IMR-90 (cell line): Measurements from ENCODE around the gene LZTFL1. TPM values are rescaled to one million over a fixed set of nuclear protein-coding genes. Genes with fewer than 3 reads are reported as not detected.

ENCODE experiments used
- ATAC-seq: fragments of 200-7000 bp; cut with Tn5 transposase; 2 replicates; pipeline ENCODE4 v1.9.1; 2020; ENCODE audit warnings: low read depth, mild to moderate bottlenecking, moderate library complexity
- BruUV-seq: library from RNA; stranded (reverse); fragments of 400-500 nt; replicated peaks from 2 replicates; lab custom pipeline; 2021; lab: Mats Ljungman, UMichigan
- CTCF ChIA-PET: fragments of 300-600 bp; formaldehyde crosslinking; extraction: SDS; loops from one replicate; lab custom pipeline; 2021; ENCODE audit warnings: antibody characterized with exemption; lab: Yijun Ruan, JAX
- POLR2A ChIA-PET: fragments of 300-600 bp; sonication (Branson Sonifier 250); formaldehyde crosslinking; loops from one replicate; lab custom pipeline; 2022; ENCODE audit warnings: antibody characterized with exemption; ENCODE audit not compliant: unreplicated experiment; lab: Charles Lee
- DNase-seq: peaks from one replicate; pipeline ENCODE4 v3.0.0; 2013
- H2AFZ ChIP-seq: replicated peaks from 2 replicates; pipeline ENCODE3; 2013; ENCODE audit warnings: low read length, mild to moderate bottlenecking; ENCODE audit not compliant: poor library complexity
- H2AK5ac ChIP-seq: 2 replicates; pipeline ENCODE4 v1.6.1; 2013; ENCODE audit warnings: low read depth, low read length, inconsistent platforms
- H2AK9ac ChIP-seq: replicated peaks from 2 replicates; pipeline ENCODE3; 2013; ENCODE audit warnings: mild to moderate bottlenecking, low read depth, low read length, moderate library complexity; ENCODE audit not compliant: poor library complexity
- H2BK120ac ChIP-seq: 2 replicates; pipeline ENCODE4 v1.6.1; 2013; ENCODE audit warnings: low read depth, low read length, inconsistent platforms
- H2BK15ac ChIP-seq: 3 replicates; pipeline ENCODE4 v1.6.1; 2013; ENCODE audit warnings: low read depth, low read length, inconsistent platforms
- H2BK20ac ChIP-seq: 2 replicates; pipeline ENCODE4 v1.6.1; 2013; ENCODE audit warnings: low read depth, mild to moderate bottlenecking, inconsistent platforms, low read length, moderate library complexity
- H2BK5ac ChIP-seq: 2 replicates; pipeline ENCODE4 v1.6.1; 2013; ENCODE audit warnings: mild to moderate bottlenecking, low read depth, low read length, inconsistent platforms; ENCODE audit not compliant: poor library complexity, severe bottlenecking
- H3K14ac ChIP-seq: replicated peaks from 2 replicates; pipeline ENCODE4 v1.6.1; 2013; ENCODE audit warnings: low read depth, low read length, inconsistent platforms
- H3K18ac ChIP-seq: 2 replicates; pipeline ENCODE4 v1.6.1; 2013; ENCODE audit warnings: low read depth, low read length, control low read depth
- H3K23ac ChIP-seq: 2 replicates; pipeline ENCODE4 v1.6.1; 2013; ENCODE audit warnings: low read depth, low read length, inconsistent platforms
- H3K27ac ChIP-seq: 2 replicates; pipeline ENCODE4 v1.5.1; 2013; ENCODE audit warnings: mild to moderate bottlenecking, control low read depth, low read length; ENCODE audit not compliant: insufficient read depth
- H3K27me3 ChIP-seq: 2 replicates; pipeline ENCODE4 v1.6.1; 2013; ENCODE audit warnings: low read length; ENCODE audit not compliant: control insufficient read depth, insufficient read depth
- H3K36me3 ChIP-seq: 2 replicates; pipeline ENCODE4 v1.6.1; 2013; ENCODE audit warnings: low read length, mixed read lengths; ENCODE audit not compliant: control insufficient read depth, insufficient read depth
- H3K4ac ChIP-seq: 2 replicates; pipeline ENCODE4 v1.6.1; 2013; ENCODE audit warnings: low read depth, low read length, inconsistent platforms
- H3K4me1 ChIP-seq: 2 replicates; pipeline ENCODE4 v1.6.1; 2013; ENCODE audit warnings: low read length, mixed read lengths; ENCODE audit not compliant: control insufficient read depth, insufficient read depth
- H3K4me2 ChIP-seq: 2 replicates; pipeline ENCODE4 v1.6.1; 2013; ENCODE audit warnings: low read depth, mild to moderate bottlenecking, control low read depth, low read length, moderate library complexity
- H3K4me3 ChIP-seq: 2 replicates; pipeline ENCODE4 v1.5.1; 2013; ENCODE audit warnings: low read depth, mild to moderate bottlenecking, control low read depth, low read length, moderate library complexity; ENCODE audit not compliant: insufficient read depth
- H3K56ac ChIP-seq: 2 replicates; pipeline ENCODE4 v1.6.1; 2013; ENCODE audit warnings: low read length, inconsistent platforms; ENCODE audit not compliant: insufficient read depth; ENCODE audit errors: extremely low read depth
- H3K79me1 ChIP-seq, 2 experiments: 2 replicates each; pipeline ENCODE4 v1.6.1; 2013; ENCODE audit warnings: low read length in 2 of 2, inconsistent platforms in 1 of 2, low read depth in 1 of 2
- H3K9ac ChIP-seq: 2 replicates; pipeline ENCODE4 v1.6.1; 2013; ENCODE audit warnings: low read depth, low read length, control low read depth
- H3K9me1 ChIP-seq: 2 replicates; pipeline ENCODE4 v1.6.1; 2013; ENCODE audit warnings: low read length, inconsistent platforms; ENCODE audit not compliant: insufficient read depth
- H3K9me3 ChIP-seq: 2 replicates; pipeline ENCODE4 v1.6.1; 2013; ENCODE audit warnings: low read length; ENCODE audit not compliant: control insufficient read depth, insufficient read depth
- H4K20me1 ChIP-seq: 2 replicates; pipeline ENCODE4 v1.6.1; 2013; ENCODE audit warnings: low read length, inconsistent platforms; ENCODE audit not compliant: insufficient read depth
- H4K5ac ChIP-seq: 2 replicates; pipeline ENCODE4 v1.6.1; 2013; ENCODE audit warnings: mild to moderate bottlenecking, low read depth, low read length, control low read depth
- H4K8ac ChIP-seq, 2 experiments: 2 replicates each; pipeline ENCODE4 v1.6.1; 2013; ENCODE audit warnings: low read depth in 2 of 2, low read length in 2 of 2, control low read depth in 1 of 2, inconsistent platforms in 1 of 2
- H4K91ac ChIP-seq: 2 replicates; pipeline ENCODE4 v1.6.1; 2013; ENCODE audit warnings: low read depth, low read length, inconsistent platforms; ENCODE audit not compliant: insufficient read depth
- CHD1 ChIP-seq: IDR thresholded peaks from 2 replicates; pipeline ENCODE4 v1.6.1; 2012; ENCODE audit warnings: low read depth, low read length, improper control_type of control experiment
- CTCF ChIP-seq: conservative IDR thresholded peaks from 2 replicates; pipeline ENCODE4 v1.5.1; 2012; ENCODE audit warnings: mild to moderate bottlenecking, low read depth, low read length, improper control_type of control experiment
- ELK1 ChIP-seq: fragments of 150-350 bp; IDR thresholded peaks from 2 replicates; pipeline ENCODE4 v1.6.1; 2016; ENCODE audit warnings: low read depth, mild to moderate bottlenecking, low read length, moderate library complexity, borderline replicate concordance
- MAZ ChIP-seq: IDR thresholded peaks from 2 replicates; pipeline ENCODE4 v1.6.1; 2012; ENCODE audit warnings: low read depth, mild to moderate bottlenecking, low read length, improper control_type of control experiment, moderate library complexity, borderline replicate concordance
- MXI1 ChIP-seq: IDR thresholded peaks from 2 replicates; pipeline ENCODE4 v1.6.1; 2012; ENCODE audit warnings: low read depth, mild to moderate bottlenecking, low read length, moderate library complexity, borderline replicate concordance
- RAD21 ChIP-seq: IDR thresholded peaks from 2 replicates; pipeline ENCODE4 v1.6.1; 2012; ENCODE audit warnings: low read length, improper control_type of control experiment
- RCOR1 ChIP-seq: IDR thresholded peaks from 2 replicates; pipeline ENCODE4 v1.6.1; 2012; ENCODE audit warnings: mild to moderate bottlenecking, low read length, improper control_type of control experiment; ENCODE audit not compliant: insufficient replicate concordance
- WGBS, 2 experiments: methylation state at CpG; one replicate each; pipeline versions ENCODE4 v1.1.5 to v1.1.7; 2013; ENCODE audit warnings: missing lambda C conversion rate in 2 of 2; ENCODE audit not compliant: insufficient read length in 1 of 2; ENCODE audit errors: extremely low coverage in 2 of 2; 5-methylcytosine and 5-hydroxymethylcytosine counted together
- dilution Hi-C: fragments of 300-500 bp; cut with HindIII; formaldehyde crosslinking; loops from one replicate; pipeline ENCODE4 v1.14.3; 2018; ENCODE audit warnings: low sequenced_read_pairs; ENCODE audit not compliant: unreplicated experiment
- in situ Hi-C: fragments of 300-500 bp; cut with MboI; formaldehyde crosslinking; loops from 3 replicates; pipeline ENCODE4 v1.14.3; 2019; ENCODE audit warnings: low sequenced_read_pairs, inconsistent platforms, mixed read lengths
- intact Hi-C: fragments of 100-400 bp; cut with micrococcal nuclease; formaldehyde crosslinking; loops from 2 replicates; pipeline ENCODE4 v1.10.0; 2022
- polyA plus RNA-seq, 3 experiments: library from polyadenylated mRNA; depleted of rRNA; stranded (reverse); fragments of >200 nt; gene quantifications; 2 replicates each; pipeline ENCODE4 v1.2.3, GENCODE V29; 2012; ENCODE audit warnings: low replicate concordance in 1 of 3
- total RNA-seq: library from RNA; depleted of rRNA; stranded (reverse); fragments of >200 nt; gene quantifications from 2 replicates; pipeline ENCODE4 v1.2.3, GENCODE V29; 2012

The LZTFL1 gene
- total and polyA plus RNA-seq, 2 of the 4 experiments (the other 2 are of a cell fraction) = 10.3 to 10.4 TPM

GRCh38 chr3:45872569-45872968 is 30.6 kb upstream of the LZTFL1 start:
- H3K36me3 ChIP-seq = no peaks in the 10 kb centered on the region
- dilution Hi-C loops (no loop called here), in situ Hi-C loops (no loop called here), intact Hi-C loops (no loop called here)
- H3K9me3 ChIP-seq = no peaks in the 10 kb centered on the region
- no peak overlapping the region for H2AFZ ChIP-seq
- H3K27ac ChIP-seq = no peak overlapping the region
- no peak overlapping the region for H3K9ac ChIP-seq
- no peaks in the 10 kb centered on the region for H3K4me1 ChIP-seq
- peaks cover 48% of the 10 kb centered on the region for H3K27me3 ChIP-seq
- no peak overlapping the region for H2AK5ac ChIP-seq
- H4K20me1 ChIP-seq = no peaks in the 10 kb centered on the region
- ATAC-seq (no peak), DNase-seq (no peak)
- H3K18ac ChIP-seq = no peak overlapping the region
- no TSS peak for BruUV-seq
- H4K91ac ChIP-seq = no peak overlapping the region
- H3K9me1 ChIP-seq = 0 out of 2 replicates have a peak, but pooled peaks cover 2% of the 10 kb centered on the region
- H2BK15ac ChIP-seq = no peak overlapping the region
- ChIA-PET CTCF (no interaction called here), POLR2A (no interaction called here)
- H3K4me2 ChIP-seq = no peak overlapping the region
- no peak overlapping the region for H3K23ac ChIP-seq
- H2BK20ac ChIP-seq = no peak overlapping the region
- H3K79me1 ChIP-seq = no peaks in the 10 kb centered on the region
- H3K56ac ChIP-seq = no peak overlapping the region
- no peak overlapping the region for H3K14ac ChIP-seq
- TF ChIP-seq MAZ = no peak
- TF ChIP-seq ELK1 = no peak
- TF ChIP-seq RCOR1 = no peak
- no peak for TF ChIP-seq MXI1
- TF ChIP-seq CHD1 = no peak
- TF ChIP-seq CTCF = no peak
- no peak for TF ChIP-seq RAD21
- no peak overlapping the region for H2BK120ac ChIP-seq
- H3K4me3 ChIP-seq = no peak overlapping the region
- H4K5ac ChIP-seq = no peak overlapping the region
- H4K8ac ChIP-seq = no peak overlapping the region
- WGBS, 2 experiments = 100% methylated on average over 1 of the region's 2 CpGs; no CpG with 5 or more reads in 1 of the 2 experiments
- no peak overlapping the region for H3K4ac ChIP-seq
- no peak overlapping the region for H2BK5ac ChIP-seq
- no peak overlapping the region for H2AK9ac ChIP-seq
